Prostate gland (tissue), 2 donors: ENCODE results near the gene JPH3. TPM values are rescaled to one million over a fixed set of nuclear protein-coding genes. Genes with fewer than 3 reads are reported as not detected.

ENCODE experiments used
- DNase-seq: peaks from one replicate; pipeline ENCODE4 v3.0.0-alpha.2; 2019; ENCODE audit warnings: low spot score
- H3K27ac ChIP-seq, 2 donors: fragments of 200-600 bp; sonication (generic); 2 replicates each; pipeline ENCODE4 v1.5.1; 2017 to 2019
- H3K27me3 ChIP-seq: fragments of 200-600 bp; sonication (generic); replicated peaks from 2 replicates; pipeline ENCODE4 v1.5.1; 2019; ENCODE audit not compliant: insufficient read depth
- H3K36me3 ChIP-seq, 2 donors: fragments of 200-600 bp; sonication (generic); 1 replicate in 1 of 2; 2 replicates in 1 of 2; pipeline versions ENCODE4 v1.5.1 to v1.8.1; 2017 to 2019
- H3K4me1 ChIP-seq: fragments of 200-600 bp; sonication (generic); replicated peaks from 2 replicates; pipeline ENCODE4 v1.5.1; 2019
- H3K4me3 ChIP-seq, 2 donors: fragments of 200-600 bp; sonication (generic); 2 replicates each; pipeline ENCODE4 v1.5.1; 2017 to 2019
- H3K9me3 ChIP-seq: fragments of 200-600 bp; sonication (generic); 2 replicates; pipeline ENCODE4 v1.5.1; 2017
- CTCF ChIP-seq, 4 experiments: fragments of 200-600 bp in 2 of 4; fragments of 450-650 bp in 2 of 4; sonication (generic) in 2 of 4; IDR thresholded peaks; 1 replicate in 3 of 4; 2 replicates in 1 of 4; pipeline ENCODE4 v1.5.1; 2016 to 2019; ENCODE audit warnings: antibody characterized with exemption in 4 of 4, mild to moderate bottlenecking in 2 of 4, moderate library complexity in 2 of 4
- POLR2A ChIP-seq: fragments of 450-650 bp; IDR thresholded peaks from one replicate; pipeline ENCODE4 v1.6.1; 2016; ENCODE audit warnings: antibody characterized with exemption, mild to moderate bottlenecking
- POLR2AphosphoS5 ChIP-seq: sonication (generic); formaldehyde crosslinking; IDR thresholded peaks from one replicate; pipeline ENCODE4 v1.6.1; 2017; ENCODE audit warnings: antibody characterized with exemption
- WGBS: methylation state at CpG from one replicate; pipeline ENCODE4 v1.1.5; 2018; 5-methylcytosine and 5-hydroxymethylcytosine counted together
- intact Hi-C: fragments of 100-400 bp; cut with DNase I; formaldehyde crosslinking; loops from one replicate; pipeline ENCODE4 v1.14.2; 2022
- total RNA-seq, 2 donors: library from RNA; depleted of rRNA; stranded (reverse); fragments of >200 nt; gene quantifications; one replicate each; pipeline ENCODE4 v1.1.0, GENCODE V29; 2016

Gene JPH3
- total RNA-seq = 1 to 10 TPM; 1.0 to 6.1 TPM

GRCh38 chr16:87602001-87602775 lies at the start of gene JPH3:
Gene JPH3, plus strand, starts transcription at chr16:87602508. Its CDS starts 639 bp downstream, at chr16:87603147.
- peaks cover 36% of the 10 kb centered on the region for H3K27me3 ChIP-seq

GRCh38 chr16:87552772-87553573 lies 49.3 kb upstream of the JPH3 start:
- TF ChIP-seq CTCF (IDR thresholded peaks at IDR 0.05) = no peak
- no peak for TF ChIP-seq POLR2AphosphoS5
- TF ChIP-seq POLR2A = no peak
- intact Hi-C loops = no loop called here
- DNase-seq = no peak
- WGBS = 69% methylated on average over 18 of the region's 18 CpGs
- H3K4me1 ChIP-seq = no peaks in the 10 kb centered on the region
- H3K9me3 ChIP-seq = no peaks in the 10 kb centered on the region
- peaks cover 4% of the 10 kb centered on the region for H3K27me3 ChIP-seq
- H3K27ac ChIP-seq = no peak overlapping the region
- H3K36me3 ChIP-seq = no peaks in the 10 kb centered on the region
- H3K4me3 ChIP-seq = no peak overlapping the region

More at GRCh38 chr16:87602001-87602775, at the start of gene JPH3:
- intact Hi-C loops = no loop called here
- Histone ChIP-seq H3K4me1 (no peaks in the 10 kb centered on the region), H3K36me3 (no peaks in the 10 kb centered on the region), H3K27ac (no peak within 1 kb of the TSS), H3K9me3 (no peaks in the 10 kb centered on the region), H3K4me3 (peak within 1 kb of the TSS in 1 of 2 donors; percentile 8)
- 2% methylated on average over 27 of the region's 122 CpGs for WGBS
- DNase-seq = no peak
- TF ChIP-seq POLR2AphosphoS5 = no peak
- TF ChIP-seq CTCF (IDR thresholded peaks at IDR 0.05) = no peak
- no peak for TF ChIP-seq POLR2A

GRCh38 chr16:87554754-87555427 lies 47.4 kb upstream of the JPH3 start:
- WGBS = 85% methylated on average over 22 of the region's 22 CpGs
- no peak overlapping the region for H3K4me3 ChIP-seq
- TF ChIP-seq POLR2A (no peak), CTCF (IDR thresholded peaks at IDR 0.05) (no peak), POLR2AphosphoS5 (no peak)
- H3K27ac ChIP-seq = no peak overlapping the region
- no peaks in the 10 kb centered on the region for H3K36me3 ChIP-seq
- intact Hi-C loops = no loop called here
- H3K27me3 ChIP-seq = peaks cover 4% of the 10 kb centered on the region
- no peaks in the 10 kb centered on the region for H3K9me3 ChIP-seq
- H3K4me1 ChIP-seq = no peaks in the 10 kb centered on the region
- DNase-seq = no peak

- Histone ChIP-seq H3K27me3 (peaks cover 4% of the 10 kb centered on the region), H3K9me3 (no peaks in the 10 kb centered on the region), H3K27ac (no peak overlapping the region), H3K4me1 (no peaks in the 10 kb centered on the region), H3K4me3 (no peak overlapping the region), H3K36me3 (no peaks in the 10 kb centered on the region)
- DNase-seq = no peak
- TF ChIP-seq POLR2A (no peak), CTCF (IDR thresholded peaks at IDR 0.05) (no peak), POLR2AphosphoS5 (no peak)
- WGBS = 82% methylated on average over 17 of the region's 17 CpGs
- intact Hi-C loops = no loop called here
Observed at GRCh38 chr16:87555647-87556046, 46.7 kb upstream of the JPH3 start.
